Measurements from ENCODE around the gene SRPK2.

The SRPK2 gene

GRCh38 chr7:105227391-105227790 is 161.3 kb downstream of the SRPK2 start:
- Histone ChIP-seq H3K9ac (ENCODE audit: low read depth, low read length, poor library complexity, severe bottlenecking) (no peak overlapping the region), H4K20me1 (ENCODE audit: insufficient read depth, low read length, poor library complexity, severe bottlenecking) (peaks cover 23% of the 10 kb centered on the region)
- TF ChIP-seq, protein P1, sequence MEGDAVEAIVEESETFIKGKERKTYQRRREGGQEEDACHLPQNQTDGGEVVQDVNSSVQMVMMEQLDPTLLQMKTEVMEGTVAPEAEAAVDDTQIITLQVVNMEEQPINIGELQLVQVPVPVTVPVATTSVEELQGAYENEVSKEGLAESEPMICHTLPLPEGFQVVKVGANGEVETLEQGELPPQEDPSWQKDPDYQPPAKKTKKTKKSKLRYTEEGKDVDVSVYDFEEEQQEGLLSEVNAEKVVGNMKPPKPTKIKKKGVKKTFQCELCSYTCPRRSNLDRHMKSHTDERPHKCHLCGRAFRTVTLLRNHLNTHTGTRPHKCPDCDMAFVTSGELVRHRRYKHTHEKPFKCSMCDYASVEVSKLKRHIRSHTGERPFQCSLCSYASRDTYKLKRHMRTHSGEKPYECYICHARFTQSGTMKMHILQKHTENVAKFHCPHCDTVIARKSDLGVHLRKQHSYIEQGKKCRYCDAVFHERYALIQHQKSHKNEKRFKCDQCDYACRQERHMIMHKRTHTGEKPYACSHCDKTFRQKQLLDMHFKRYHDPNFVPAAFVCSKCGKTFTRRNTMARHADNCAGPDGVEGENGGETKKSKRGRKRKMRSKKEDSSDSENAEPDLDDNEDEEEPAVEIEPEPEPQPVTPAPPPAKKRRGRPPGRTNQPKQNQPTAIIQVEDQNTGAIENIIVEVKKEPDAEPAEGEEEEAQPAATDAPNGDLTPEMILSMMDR (conservative IDR thresholded peaks at IDR 0.05; ENCODE audit: low read length), result no peak
- TF ChIP-seq EZH2phosphoT487 (IDR thresholded peaks at IDR 0.05; ENCODE audit: borderline replicate concordance), result no peak

DNA sequence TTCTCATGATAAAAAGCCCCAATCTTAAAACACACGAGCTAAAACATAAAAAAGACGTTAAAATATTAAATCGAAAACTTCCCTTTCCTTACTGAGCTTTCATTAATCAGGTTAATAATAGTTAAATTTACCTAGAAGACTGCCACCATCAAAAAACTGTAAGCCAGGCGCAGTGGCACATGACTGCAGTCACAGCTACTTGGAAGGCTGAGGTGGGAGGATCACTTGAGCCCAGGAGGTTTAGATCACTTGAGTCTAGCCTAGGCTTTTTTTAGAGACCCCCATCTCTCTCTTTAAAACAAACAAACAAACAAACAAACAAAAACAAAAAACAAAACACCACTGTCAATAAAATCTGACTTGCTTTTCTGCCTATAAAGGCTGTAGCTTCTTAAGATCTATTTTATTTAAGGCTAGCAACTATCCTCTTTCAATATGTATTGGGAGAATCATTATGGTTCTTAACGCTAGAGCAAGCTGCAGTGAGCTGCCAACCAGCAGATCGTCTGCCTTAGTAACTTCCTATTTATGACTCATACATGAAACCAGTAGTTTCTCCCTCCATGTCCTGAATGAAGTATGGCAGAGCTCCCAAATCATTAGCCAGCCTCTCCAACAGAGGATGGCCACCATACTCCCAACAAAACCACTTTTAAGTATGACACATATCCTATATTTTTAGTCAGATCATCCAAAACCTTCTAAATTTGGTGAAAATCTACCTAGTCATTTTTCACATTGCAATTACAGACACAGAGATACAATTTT is 163.7 kb downstream of the SRPK2 start:
- H3K9me3 ChIP-seq (ENCODE audit: insufficient read depth, low read depth, low read length), result no peaks in the 10 kb centered on the region
- peak overlapping the region; percentile 61 for H3K4me2 ChIP-seq (ENCODE audit: low read depth, low read length, poor library complexity, severe bottlenecking)
- H3F3A ChIP-seq (ENCODE audit: low read depth), result no peaks in the 10 kb centered on the region
- H3K9ac ChIP-seq (ENCODE audit: low read depth, low read length, poor library complexity, severe bottlenecking), result no peak overlapping the region
- H3K79me2 ChIP-seq (ENCODE audit: insufficient read depth, low read length), result peaks cover 95% of the 10 kb centered on the region
- peaks cover 5% of the 10 kb centered on the region; the same call in 1 of the 2 replicates for H3K36me3 ChIP-seq (ENCODE audit: insufficient read depth, low read length)
- H3K4me3 ChIP-seq (ENCODE audit: low read length, poor library complexity, severe bottlenecking), result peak overlapping the region; percentile 45
- peaks cover 26% of the 10 kb centered on the region for H4K20me1 ChIP-seq (ENCODE audit: insufficient read depth, low read length, poor library complexity, severe bottlenecking)
- no peak for TF ChIP-seq EZH2phosphoT487 (IDR thresholded peaks at IDR 0.05; ENCODE audit: borderline replicate concordance)
- TF ChIP-seq, protein P1 (conservative IDR thresholded peaks at IDR 0.05; ENCODE audit: low read length), result no peak
- H2AFZ ChIP-seq (ENCODE audit: low read length), result no peak overlapping the region
- no peaks in the 10 kb centered on the region for H3K27me3 ChIP-seq (ENCODE audit: insufficient read depth, low read length, poor library complexity, severe bottlenecking)
- no peaks in the 10 kb centered on the region for H3K9me2 ChIP-seq (replicated peaks; ENCODE audit: low read depth, low read length)
- peaks cover 37% of the 10 kb centered on the region for H3K4me1 ChIP-seq (ENCODE audit: insufficient read depth, low read length, poor library complexity, severe bottlenecking)

More at GRCh38 chr7:105227391-105227790, 161.3 kb downstream of the SRPK2 start:
- no peak overlapping the region for H2AFZ ChIP-seq (ENCODE audit: low read length)
- H3K9me3 ChIP-seq (ENCODE audit: insufficient read depth, low read depth, low read length), result no peaks in the 10 kb centered on the region
- H3K4me1 ChIP-seq (ENCODE audit: insufficient read depth, low read length, poor library complexity, severe bottlenecking), result peaks cover 25% of the 10 kb centered on the region
- no peaks in the 10 kb centered on the region for H3F3A ChIP-seq (ENCODE audit: low read depth)
- H3K27me3 ChIP-seq (ENCODE audit: insufficient read depth, low read length, poor library complexity, severe bottlenecking), result no peaks in the 10 kb centered on the region
- no peaks in the 10 kb centered on the region for H3K9me2 ChIP-seq (replicated peaks; ENCODE audit: low read depth, low read length)
- H3K36me3 ChIP-seq (ENCODE audit: insufficient read depth, low read length), result peaks cover 9% of the 10 kb centered on the region; the same call in 1 of the 2 replicates
- peaks cover 95% of the 10 kb centered on the region for H3K79me2 ChIP-seq (ENCODE audit: insufficient read depth, low read length)
- no peak overlapping the region for H3K4me2 ChIP-seq (ENCODE audit: low read depth, low read length, poor library complexity, severe bottlenecking)
- no peak overlapping the region for H3K4me3 ChIP-seq (ENCODE audit: low read length, poor library complexity, severe bottlenecking)

DNA sequence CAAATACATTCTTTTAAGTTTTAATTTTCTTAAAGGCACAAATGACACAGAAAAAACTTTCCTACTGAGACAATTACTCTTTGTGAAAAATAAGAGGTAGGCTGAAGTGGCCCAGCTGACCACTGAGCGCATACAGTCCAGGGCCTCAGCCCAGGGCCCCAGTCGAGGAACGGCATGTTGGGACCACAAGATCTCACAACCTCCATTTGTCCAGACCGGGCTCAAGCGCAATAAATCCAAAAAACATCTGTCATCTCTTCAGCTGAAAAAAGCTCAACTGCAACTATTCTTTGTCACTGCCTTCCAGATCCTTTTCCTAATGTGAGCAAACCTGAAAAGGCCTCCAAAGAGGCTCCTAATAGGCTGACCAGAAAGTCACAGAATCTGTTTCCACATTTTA is 165.8 kb downstream of the SRPK2 start:
- H3K9me3 ChIP-seq (ENCODE audit: insufficient read depth, low read depth, low read length), result no peaks in the 10 kb centered on the region

More for the DNA sequence above, 165.8 kb downstream of the SRPK2 start:
- no peak overlapping the region for H3K9ac ChIP-seq (ENCODE audit: low read depth, low read length, poor library complexity, severe bottlenecking)
- no peaks in the 10 kb centered on the region for H3K9me2 ChIP-seq (replicated peaks; ENCODE audit: low read depth, low read length)
- no peaks in the 10 kb centered on the region for H3F3A ChIP-seq (ENCODE audit: low read depth)
- no peak overlapping the region for H2AFZ ChIP-seq (ENCODE audit: low read length)
- H3K4me2 ChIP-seq (ENCODE audit: low read depth, low read length, poor library complexity, severe bottlenecking), result no peak overlapping the region
- peaks cover 26% of the 10 kb centered on the region for H4K20me1 ChIP-seq (ENCODE audit: insufficient read depth, low read length, poor library complexity, severe bottlenecking)
- peaks cover 37% of the 10 kb centered on the region for H3K4me1 ChIP-seq (ENCODE audit: insufficient read depth, low read length, poor library complexity, severe bottlenecking)
- H3K36me3 ChIP-seq (ENCODE audit: insufficient read depth, low read length), result no peaks in the 10 kb centered on the region
- peaks cover 95% of the 10 kb centered on the region for H3K79me2 ChIP-seq (ENCODE audit: insufficient read depth, low read length)
- no peak overlapping the region for H3K4me3 ChIP-seq (ENCODE audit: low read length, poor library complexity, severe bottlenecking)
- TF ChIP-seq, protein P1 (conservative IDR thresholded peaks at IDR 0.05; ENCODE audit: low read length), result no peak
- TF ChIP-seq EZH2phosphoT487 (IDR thresholded peaks at IDR 0.05; ENCODE audit: borderline replicate concordance), result no peak
- no peaks in the 10 kb centered on the region for H3K27me3 ChIP-seq (ENCODE audit: insufficient read depth, low read length, poor library complexity, severe bottlenecking)

Data from Loucy (cell line).